OCI-LY1 (cell line): ENCODE results near the gene SH3D19.

ENCODE experiments used
- EZH2 ChIP-seq: fragments of 200-600 bp; sonication (generic), shearing (Covaris generic); IDR thresholded peaks from 2 replicates; pipeline ENCODE4 v1.8.0; 2017; ENCODE audit warnings: borderline replicate concordance, mixed run types, mild to moderate bottlenecking, antibody characterized with exemption, low read length, moderate library complexity, mixed read lengths
- TF ChIP-seq, protein P1 (sequence below): fragments of 200-600 bp; sonication (generic), shearing (Covaris generic); IDR thresholded peaks from 2 replicates; pipeline ENCODE4 v1.5.1; 2017; ENCODE audit warnings: mild to moderate bottlenecking, antibody characterized with exemption, low read length, moderate library complexity, mixed read lengths

DNA sequence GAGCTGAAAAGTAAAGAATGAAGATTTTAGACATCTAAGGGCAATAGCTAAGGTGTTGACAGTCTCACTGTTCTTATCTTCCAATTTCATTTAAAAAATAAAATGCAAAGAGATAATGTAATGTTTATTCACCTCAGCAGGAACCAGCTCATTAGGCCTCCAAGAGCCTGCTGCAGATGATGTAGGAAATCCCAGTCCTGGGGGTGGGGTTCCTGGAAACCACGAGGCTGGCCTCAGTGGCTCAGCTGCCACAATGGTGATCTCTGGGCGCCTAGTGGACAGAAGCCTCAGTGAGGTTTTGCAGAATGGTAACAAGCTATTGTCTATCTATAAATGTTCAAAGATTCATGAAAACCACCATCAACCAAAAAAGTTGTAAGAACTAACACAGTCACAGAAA, 148.7 kb downstream of the SH3D19 start:
- TF ChIP-seq, protein P1, sequence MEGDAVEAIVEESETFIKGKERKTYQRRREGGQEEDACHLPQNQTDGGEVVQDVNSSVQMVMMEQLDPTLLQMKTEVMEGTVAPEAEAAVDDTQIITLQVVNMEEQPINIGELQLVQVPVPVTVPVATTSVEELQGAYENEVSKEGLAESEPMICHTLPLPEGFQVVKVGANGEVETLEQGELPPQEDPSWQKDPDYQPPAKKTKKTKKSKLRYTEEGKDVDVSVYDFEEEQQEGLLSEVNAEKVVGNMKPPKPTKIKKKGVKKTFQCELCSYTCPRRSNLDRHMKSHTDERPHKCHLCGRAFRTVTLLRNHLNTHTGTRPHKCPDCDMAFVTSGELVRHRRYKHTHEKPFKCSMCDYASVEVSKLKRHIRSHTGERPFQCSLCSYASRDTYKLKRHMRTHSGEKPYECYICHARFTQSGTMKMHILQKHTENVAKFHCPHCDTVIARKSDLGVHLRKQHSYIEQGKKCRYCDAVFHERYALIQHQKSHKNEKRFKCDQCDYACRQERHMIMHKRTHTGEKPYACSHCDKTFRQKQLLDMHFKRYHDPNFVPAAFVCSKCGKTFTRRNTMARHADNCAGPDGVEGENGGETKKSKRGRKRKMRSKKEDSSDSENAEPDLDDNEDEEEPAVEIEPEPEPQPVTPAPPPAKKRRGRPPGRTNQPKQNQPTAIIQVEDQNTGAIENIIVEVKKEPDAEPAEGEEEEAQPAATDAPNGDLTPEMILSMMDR: no peak
- no peak for TF ChIP-seq EZH2
